HG02938 (cell line): ENCODE measurements around the gene SUSD1.
A peak's percentile ranks its signal among the peaks of the same experiment; 100 is the strongest.

ENCODE experiments used
- ATAC-seq: cut with Tn5 transposase; IDR thresholded peaks from one replicate; pipeline ENCODE4 v1.9.1; 2021; ENCODE audit warnings: mild to moderate bottlenecking, moderate library complexity; ENCODE audit not compliant: unreplicated experiment

The SUSD1 gene

DNA sequence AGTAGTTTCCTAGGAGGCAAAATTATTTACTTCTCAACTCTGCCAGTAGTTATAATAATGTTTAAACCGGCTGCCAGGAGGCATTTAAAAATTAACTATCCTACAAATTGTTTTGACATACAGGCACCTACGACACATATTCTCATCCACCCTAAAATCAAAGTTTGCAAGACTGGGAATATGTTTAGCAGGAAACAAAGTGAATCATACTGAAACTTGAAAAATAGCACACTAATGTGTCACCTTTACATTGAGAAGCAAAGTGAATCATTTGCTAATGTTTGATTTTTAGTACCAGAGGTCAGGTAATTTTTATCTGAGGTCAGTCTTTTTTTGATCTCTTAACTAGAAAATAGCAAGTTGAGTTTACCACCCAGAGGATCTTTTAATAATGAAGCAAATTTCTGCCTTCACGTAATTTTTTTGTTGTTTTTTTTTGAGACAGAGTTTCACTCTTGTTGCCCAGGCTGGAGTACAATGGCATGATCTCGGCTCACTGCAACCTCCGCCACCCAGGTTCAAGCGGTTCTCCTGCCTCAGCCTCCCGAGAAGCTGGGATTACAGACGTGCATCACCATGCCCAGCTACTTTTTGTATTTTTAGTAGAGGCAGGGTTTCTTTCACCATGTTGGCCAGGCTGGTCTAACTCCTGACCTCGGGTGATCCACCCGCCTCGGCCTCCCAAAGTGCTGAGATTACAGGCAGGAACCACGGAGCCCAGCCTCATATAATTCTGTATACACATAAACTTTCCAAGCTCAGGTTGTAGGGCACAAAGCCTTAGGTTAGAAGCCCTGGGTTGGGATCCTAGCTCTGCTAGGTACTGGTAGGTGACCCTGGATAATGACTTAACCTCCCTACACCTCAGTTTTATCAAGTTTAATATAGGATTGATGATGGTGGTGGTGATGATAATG is 154.2 kb downstream of the SUSD1 start:
- peak; percentile 80 for ATAC-seq

DNA sequence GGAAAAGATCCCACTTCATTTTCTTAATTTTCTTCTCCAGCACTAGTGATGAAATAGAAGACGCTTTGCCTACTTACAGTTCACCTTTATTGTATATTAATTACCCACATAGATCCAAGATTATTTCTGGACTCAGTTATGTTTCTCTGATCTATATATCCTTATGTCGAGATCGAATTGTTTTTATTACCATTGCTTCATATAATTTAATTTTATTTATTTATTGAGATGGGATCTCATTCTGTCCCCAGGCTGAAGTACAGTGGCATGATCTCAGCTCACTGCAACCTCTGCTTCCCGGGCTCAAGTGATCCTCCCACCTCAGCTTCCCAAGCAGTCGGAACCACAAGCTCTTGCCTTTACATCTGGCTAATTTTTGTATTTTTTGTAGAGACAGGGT is 157.2 kb downstream of the SUSD1 start:
- ATAC-seq: no peak

DNA sequence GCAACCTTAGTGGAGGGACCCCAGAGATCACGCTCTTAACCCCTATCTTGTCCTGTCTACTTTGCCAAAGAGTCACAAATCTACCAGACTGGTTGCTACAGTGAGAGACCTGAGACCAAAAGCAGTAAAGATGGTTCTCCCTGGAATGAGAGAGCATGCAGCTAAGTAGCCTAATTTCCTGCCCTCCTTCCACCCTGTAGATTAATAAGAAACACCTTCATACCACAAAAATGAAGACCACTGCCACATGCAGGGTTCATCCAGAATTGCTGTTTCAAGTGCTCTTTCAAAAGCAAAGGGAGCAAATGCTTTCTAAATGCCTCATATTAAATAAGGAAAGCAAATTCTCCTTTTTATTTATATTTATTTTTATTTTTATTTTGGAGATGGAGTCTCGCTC is 159.4 kb downstream of the SUSD1 start:
- ATAC-seq: no peak

DNA sequence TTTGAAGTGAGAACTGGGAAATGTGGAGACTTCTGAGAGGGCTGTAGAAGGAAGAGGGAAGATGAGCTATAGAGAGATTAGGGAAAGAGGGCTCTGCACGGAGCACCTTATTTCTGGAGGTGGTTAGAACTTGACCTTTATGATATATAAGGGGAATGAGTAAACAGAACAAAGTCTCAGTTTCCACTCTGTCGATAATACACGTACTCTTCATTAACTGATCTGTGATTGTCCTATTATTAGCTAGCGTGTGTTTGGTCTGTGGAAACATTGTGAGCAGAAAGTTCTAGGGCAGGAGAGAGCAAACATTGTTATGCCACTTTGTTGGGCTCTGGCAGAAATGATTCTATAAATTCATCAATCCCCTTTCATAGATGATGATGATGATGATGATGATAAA is 159.9 kb downstream of the SUSD1 start:
- ATAC-seq: no peak

DNA sequence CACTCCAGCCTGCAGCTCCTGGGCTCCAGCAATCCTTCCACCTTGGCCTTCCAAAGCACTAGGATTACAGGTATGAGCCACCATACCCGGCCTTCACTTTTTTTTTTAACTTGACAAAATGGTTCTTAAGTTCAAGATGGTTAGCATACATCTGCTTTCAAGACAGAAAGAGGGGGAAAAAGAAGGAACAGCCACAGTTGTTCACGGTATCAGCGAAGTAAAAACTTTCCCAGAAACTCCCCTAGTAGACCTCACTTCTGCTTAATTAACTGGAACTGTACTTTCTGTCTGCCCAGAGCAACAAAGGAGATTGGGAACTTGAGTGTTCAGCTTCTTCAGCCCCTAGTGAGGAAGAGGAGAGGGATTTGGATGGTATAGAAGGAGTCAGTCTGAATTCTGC is 161.8 kb downstream of the SUSD1 start:
- ATAC-seq: no peak

DNA sequence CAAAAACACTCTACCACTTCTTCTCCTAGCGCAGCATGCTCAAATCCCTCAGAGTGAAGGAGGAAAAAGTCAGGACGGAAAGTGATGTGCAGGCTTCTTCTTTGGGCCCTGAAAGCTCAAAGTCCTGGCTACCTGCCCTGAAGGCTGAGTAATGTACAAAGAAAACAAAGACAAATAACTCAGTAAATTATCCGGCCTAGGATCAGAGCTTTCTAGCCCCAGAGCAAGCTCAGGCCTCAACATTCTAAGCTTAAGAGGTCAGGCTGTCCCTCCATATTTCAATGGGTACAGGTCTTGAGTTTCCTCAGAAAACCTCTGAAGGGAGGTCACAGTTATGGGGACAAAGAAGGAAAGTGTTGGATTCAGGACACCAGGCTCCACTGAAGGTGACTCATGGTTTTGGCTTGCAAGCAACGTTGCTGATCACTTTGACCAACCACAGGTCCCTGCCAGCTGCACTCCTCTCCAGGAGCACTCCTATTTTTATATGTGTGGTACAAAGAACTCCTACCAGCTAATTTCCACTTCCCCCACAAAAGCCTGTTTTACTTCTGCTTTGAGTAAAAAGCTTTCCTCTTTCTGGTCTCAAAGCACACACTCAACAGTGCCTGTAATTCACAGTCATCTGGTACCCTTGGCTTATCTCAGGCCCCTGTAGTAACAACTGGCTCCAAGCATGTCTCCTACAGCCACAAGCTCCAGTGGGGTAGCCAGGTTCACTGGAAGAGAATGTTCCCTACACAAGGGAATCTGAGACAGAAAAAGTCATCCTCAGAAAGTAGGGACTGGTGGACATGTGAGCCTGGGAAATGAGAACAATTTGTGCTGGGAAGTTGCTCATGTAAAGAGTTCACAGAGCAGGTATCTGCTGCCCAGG is 162.8 kb downstream of the SUSD1 start:
- peak; percentile 80 for ATAC-seq

DNA sequence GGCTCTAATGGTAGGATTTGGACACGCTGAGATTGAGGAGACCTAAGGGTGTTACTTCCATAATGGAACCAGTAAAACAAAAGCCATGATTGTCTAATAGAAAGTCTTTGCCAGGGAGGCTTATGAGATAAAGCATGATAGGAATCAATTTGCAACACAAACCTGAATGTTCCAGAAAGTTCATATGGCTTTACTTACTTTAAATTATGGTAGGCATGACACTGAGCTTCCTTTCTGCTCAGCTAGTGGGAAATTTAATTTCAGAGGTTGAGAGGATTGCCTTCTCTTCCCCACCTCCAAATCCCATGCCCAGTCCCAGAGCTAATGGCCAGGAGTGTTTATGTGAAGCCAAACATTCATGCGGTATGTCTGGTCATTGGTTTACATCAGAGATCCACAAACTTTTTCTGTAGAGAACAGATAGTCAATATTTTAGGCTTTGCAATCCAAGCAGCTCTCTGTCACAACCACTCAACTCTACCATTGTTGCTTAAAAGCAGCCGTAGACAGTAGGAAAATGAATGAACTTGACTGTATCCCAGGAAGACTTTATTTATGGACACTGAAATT is 164.0 kb downstream of the SUSD1 start:
- no peak for ATAC-seq

DNA sequence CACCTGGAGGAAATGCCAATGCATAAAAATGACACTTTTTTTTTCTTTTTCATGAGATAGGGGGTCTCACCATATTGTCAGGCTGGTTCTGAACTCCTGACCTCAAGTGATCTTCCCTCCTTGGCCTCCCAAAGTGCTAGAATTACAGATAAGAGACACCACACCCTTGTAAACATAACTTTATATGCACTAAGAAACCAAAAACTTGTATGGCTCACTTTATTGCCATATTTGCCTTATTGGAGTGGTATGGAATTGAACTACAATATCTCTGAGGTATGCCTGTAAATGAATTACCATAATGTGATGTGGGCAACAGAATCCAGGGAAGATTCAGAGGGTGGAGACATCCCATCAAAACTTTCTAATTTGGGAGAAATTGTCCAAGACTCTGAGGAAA is 164.6 kb downstream of the SUSD1 start:
- no peak for ATAC-seq

DNA sequence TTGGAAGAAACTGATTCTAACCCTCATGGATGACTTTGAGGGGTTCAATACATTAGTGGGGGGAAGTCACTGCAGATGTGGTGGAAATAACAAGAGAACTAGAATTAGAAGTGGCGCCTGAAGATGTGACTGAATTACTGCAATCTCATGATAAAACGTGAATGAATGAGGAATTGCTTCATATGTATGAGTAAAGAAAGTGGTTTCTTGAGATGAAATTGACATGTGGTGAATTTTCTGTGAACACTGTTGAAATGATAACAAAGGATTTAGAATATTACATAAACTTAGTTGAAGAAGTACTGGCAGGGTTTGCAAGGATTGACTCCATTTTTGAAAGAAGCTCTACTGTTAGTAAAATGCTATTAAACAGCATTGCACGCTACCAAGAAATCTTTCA is 165.4 kb downstream of the SUSD1 start:
- no peak for ATAC-seq

DNA sequence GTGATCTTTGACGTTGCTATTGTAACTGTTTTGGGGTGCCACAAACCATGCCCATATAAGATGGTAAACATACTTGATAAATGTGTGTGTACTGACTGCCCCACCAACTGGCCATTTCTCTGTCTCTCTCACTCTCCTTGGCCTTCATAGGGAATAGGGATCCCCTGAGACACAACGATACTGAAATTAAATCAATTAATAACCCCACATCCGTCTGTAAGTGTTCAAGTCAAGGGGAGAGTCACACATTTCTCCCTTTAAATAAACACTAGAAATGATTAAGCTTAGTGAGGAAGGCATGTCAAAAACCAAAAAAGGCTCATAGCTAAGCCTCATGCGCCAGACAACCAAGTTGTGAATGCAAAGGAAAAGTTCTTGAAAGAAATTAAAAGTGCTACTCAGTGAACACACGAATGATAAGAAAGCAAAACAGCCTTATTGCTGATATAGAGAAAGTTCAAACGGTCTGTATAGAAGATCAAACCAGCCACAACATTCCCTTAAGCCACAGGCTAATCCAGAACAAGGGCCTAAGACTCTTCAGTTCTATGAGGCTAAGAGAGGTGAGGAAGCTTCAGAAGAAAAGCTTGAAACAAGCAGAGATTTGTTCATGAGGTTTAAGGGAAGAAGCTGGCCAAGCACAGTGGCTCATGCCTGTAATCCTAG is 167.4 kb downstream of the SUSD1 start:
- no peak for ATAC-seq

DNA sequence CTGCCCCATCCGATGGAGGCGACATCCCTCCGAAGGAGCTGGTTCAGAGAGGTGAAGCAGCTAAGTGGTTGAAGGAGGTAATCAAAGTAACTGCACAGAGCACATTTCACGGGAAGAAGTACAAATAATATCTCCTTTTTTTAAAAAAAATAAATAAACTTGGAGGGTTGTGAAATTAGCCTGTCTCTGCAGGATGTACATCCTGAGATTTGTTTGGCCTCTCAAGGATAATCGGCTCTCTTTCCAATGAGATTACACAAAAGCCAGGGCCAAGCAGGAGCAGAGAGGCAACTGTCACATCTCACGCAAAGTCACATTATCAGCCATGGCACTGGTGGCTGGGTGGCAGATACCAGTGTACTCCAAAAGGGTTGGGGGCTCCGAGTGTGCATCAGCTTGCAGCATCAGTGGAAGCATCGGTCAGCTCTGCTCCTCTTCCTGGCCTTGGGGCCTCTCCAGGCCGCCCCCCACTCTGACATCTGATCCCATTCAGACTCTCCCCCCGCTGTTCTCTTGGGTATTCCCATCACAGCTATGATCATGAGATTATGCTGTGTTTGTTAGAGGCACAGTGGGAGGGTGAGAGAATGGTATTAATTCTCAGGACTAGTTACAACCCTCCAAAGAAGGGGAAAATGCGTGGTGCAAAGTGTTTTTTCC is 168.6 kb downstream of the SUSD1 start:
- no peak for ATAC-seq

DNA sequence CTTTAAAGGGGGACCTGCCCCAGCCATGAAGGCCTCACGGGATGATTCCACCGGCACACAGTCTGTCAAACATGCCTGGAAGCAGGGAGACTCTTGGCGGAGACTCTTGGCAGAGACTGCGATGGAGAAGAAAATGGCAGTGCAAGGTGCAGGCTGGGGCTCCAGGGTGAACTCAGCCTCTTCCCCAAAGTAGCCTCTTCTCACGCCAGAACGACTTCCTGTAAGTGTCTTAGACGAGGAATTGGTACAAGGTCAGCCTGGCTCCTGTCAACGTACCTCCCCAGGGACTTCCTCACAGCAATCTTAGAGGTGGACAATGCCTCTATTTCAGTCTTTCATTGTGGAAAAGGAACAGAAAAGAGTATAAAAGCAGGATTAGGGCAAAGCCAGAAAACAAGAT is 169.2 kb downstream of the SUSD1 start:
- no peak for ATAC-seq

DNA sequence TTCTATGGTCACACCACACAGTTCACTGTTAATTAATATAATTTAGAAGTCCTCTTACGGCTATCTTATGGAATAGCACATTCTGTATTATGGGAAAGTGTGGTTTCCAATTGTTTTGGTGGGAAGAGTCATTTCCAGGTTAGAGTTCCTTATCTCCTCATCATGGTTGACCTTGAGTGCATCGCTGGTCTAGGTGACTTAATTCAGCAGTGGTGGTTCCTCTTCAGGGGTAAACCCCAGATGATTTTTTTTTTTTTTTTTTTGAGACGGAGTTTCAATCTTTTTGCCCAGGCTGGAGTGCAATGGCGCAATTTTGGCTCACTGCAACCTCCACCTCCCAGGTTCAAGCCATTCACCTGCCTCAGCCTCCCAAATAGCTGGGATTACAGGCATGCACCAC is 171.6 kb downstream of the SUSD1 start:
- ATAC-seq: no peak

DNA sequence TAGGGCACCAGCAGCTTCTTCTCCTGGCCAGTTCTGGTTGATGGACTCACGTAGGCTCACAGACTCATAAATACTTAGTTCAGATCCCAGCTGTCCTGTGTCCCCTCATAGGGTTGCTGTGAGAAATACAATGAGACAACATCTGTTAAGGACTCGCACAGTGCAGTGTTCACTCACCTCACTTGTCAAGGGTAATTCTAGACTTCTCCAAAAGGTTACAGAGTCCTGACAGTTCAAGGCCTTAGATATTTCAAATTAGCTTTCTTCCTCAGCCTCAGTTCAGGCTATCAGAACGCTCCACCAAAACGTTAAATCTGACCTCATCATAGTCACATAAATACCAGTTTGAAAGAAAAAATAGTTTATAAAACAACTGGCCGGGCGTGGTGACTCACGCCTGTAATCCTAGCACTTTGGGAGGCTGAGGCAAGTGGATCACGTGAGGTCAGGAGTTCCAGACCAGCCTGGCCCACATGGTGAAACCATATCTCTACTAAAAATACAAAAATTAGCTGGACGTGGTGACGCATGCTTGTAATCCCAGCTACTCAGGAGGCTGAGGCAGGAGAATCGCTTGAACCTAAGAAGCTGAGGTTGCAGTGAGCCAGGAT is 172.1 kb downstream of the SUSD1 start:
- no peak for ATAC-seq

DNA sequence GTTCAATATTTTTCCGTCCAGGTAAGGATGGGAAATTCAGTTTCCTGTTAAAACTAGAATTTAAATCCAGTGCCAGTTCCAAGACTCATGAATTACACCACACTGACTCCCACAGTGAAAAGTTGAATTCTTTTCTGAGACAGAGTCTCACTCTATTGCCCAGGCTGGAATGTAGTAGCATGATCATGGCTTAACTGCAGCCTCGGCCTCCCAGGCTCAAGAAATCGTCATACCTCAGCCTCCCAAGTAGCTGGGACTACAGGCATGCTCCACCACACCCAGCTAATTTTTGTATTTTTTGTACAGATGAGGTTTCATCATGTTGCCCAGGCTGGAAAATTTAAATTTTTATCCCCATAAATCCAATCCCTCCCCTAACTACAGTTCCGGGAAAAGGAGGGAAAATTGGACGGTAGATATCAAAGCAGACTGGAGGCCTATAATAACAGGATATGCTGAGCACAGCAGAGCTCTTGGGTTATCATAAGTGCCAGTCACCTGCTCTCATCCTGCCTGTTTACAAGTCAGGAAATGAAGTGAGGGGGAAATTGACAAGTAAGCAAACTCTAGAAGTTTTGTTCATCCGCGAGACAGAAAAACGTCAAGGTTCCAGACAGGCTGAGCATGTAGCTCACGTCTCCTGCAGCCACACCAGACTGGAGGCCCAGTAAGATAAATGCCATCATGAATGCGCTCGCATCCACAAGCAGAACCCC is 172.8 kb downstream of the SUSD1 start:
- ATAC-seq: no peak

DNA sequence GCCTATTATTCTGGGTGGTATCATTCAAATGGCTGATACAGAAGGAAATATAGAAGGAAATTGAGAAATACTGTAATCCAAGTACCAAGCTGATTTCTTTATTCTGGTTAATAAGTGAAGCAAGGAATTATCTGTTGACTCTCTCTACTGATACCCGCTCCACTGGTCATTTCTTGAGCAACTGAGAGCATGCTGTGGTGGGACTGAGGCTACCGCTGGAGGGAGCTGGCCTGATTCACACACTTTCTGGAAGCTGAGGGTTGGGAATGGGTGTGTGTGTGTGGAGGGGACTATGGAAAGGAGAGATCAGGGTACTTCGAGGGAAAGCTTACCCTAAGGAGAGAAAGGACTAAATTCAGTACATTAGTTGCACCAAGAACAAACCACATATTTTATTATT is 174.4 kb downstream of the SUSD1 start:
- no peak for ATAC-seq

DNA sequence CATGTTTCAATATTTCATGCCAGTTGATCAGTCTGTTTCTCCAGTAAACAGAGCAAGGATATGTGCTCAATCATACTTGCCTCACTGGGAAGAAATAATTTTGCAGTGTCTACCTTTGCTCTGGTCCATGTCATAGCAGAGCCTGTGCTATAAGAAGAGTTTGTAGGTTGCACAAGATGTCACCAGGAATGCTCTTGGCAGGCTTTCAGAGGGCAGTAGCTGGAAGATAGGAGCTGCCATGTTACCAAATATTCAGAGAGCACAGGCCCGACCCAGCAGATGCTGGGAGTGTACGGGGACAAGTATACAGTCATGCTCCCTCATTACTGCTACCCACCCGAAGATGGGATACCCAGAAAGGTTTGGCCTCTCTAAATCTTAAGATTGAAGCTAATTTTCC is 175.8 kb downstream of the SUSD1 start:
- ATAC-seq: no peak

DNA sequence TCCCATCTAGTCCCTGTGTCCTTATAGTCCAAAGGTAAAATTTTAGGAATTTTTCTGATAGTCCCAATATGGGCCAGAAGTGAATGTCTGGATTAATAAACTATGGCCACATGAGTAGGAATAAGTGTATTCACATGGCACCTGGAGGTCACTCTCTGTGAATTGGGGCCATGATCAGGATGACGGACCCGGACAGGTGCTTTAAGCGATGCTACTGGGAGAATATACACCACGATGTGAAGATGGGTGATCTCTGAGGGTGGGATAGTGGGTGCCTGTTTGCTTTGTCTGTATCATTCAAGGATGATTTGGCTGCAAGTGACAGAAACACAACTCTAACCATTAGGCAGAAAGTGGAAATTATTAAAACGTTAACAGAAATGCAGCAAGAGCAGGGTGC is 177.3 kb downstream of the SUSD1 start:
- ATAC-seq: no peak

DNA sequence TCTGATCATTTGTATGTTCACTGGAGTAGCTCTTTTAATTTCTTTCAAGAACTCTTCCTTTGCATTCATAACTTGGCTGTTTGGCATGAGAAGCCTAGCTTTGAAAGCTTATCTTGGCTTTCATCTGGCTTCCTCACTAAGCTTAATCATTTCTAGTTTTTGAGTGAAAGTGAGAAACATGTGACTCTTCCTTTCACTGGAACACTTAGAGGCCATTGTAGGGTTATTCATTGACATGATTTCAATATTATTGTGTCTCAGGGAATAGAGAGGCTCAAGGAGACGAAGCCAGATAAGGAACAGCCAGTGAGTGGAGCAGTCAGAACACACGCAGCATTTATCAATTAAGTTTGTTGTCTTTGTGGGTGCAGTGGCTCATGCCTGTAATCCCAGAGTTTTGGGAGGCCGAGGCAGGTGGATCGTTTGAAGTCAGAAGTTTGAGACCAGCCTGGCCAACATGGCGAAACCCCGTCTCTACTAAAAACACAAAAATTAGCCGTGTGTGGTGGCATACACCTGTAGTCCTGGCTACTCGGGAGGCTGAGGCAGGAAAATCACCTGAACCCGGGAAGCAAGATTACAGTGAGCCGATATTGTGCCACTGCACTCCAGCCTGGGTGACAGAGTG is 180.2 kb downstream of the SUSD1 start:
- no peak for ATAC-seq
